GM10266 (cell line): Measurements from ENCODE around the gene DNAJB12.

Source experiments
- DNase-seq: peaks from one replicate; pipeline ENCODE4 v3.0.0; 2012; ENCODE audit errors: extremely low spot score
- CTCF ChIP-seq: IDR thresholded peaks from 2 replicates; pipeline ENCODE4 v1.5.1; 2012; ENCODE audit warnings: mild to moderate bottlenecking, low read depth; ENCODE audit not compliant: control insufficient read depth, insufficient read depth; ENCODE audit errors: missing control alignments

Gene DNAJB12

GRCh38 chr10:72316748-72317435 lies 37.8 kb downstream of the DNAJB12 start:
- no peak for TF ChIP-seq CTCF
- no peak for DNase-seq

- no peak for DNase-seq
- no peak for TF ChIP-seq CTCF
These were observed 38.4 kb downstream of the DNAJB12 start for GRCh38 chr10:72316386-72316700.

DNA sequence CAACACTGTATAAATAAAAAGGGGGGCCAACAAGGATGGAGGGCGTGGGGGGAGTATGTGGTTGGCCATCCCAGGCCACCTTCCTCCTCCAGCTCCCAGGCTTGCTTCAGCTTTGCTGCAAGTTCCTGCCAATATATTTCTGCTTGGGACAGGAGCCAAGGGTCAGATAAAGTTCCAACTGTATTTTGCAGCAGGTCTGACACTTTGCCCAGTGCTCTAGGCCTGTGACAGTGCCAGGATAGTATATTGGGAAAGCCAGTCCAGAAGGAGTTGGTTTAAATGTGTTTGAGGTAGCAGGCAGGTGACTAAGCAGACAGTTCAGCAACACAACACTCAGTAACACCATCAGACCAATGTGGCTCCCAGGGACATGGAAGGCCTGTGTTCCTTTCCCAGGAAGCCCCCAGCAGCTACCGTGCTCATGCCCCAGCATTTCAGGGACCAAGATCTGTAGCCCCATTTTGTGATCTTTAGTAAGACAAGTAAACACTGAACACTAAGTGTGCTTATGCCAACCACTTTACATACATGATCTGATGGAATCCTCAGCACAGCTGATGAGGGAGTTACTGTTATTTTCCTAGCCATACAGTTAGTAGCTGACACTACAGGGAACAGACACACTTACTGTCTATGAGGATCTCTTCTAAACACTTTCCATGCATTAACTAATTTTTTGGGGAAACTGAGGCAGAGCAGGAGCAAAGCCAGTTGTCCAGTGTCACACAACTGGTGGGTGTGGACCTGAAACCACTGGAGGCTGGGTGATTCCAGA lies 38.9 kb downstream of the DNAJB12 start:
- DNase-seq, result no peak
- no peak for TF ChIP-seq CTCF

DNA sequence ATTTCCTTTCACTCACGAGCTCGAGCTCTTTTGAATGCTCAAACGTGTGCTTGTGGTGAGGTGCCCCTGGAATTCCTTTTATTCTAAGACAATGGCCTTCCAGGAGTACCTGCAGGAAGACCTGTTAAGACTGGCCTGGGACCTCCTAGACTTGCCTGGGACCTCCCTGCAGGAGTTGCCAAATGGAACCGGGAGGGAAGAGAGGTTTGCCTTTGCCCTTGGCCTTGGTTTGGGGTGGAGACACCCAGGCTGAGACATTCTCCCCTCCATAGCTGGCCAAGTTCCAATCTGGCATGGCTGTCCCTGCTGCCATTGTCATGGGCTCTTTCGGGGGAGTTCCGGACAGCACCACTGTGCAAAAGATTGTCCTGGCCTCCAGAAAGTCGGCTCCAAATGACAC lies 39.7 kb downstream of the DNAJB12 start:
- TF ChIP-seq CTCF, result no peak
- no peak for DNase-seq

DNA sequence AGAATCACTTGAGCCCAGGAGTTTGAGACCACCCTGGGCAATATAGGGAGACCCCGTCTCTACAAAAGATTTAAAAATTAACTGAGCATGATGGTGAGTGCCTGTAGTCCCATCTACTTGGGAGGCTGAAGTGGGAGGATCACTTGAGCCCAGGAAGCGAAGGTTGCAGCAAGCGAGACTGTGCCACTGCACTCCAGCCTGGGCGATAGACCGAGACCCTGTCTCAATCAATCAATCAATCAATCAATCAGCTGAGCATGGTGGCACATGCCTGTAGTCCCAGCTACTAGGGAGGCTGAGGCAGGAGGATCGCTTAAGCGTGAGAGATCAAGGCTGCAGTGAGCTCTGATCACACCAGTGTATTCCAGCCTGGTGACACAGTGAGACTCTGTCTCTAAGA lies 40.5 kb downstream of the DNAJB12 start:
- TF ChIP-seq CTCF, result no peak
- DNase-seq, result no peak

DNA sequence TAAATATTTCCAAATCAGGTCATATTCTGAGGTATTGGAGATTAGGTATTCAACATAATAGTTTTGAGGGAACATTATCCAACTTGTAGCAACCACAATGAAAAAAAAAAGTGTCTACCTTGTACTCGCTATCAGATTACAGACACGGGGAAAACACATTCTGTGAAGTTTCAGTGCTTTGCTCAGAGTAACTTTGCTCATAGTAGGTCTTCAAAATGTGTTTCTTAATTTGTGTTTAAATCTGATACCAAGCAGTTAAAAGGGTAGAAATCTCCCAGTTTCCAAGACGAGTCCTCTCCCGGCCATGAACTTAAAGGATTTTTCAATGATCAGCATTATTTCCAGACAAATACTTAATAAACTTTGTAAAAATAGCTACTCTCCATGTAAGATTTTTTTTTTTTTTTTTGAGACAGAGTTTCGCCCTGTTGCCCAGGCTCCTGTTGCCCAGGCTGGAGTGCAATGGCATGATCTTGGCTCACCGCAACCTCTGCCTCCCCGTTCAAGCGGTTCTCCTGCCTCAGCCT lies 41.8 kb downstream of the DNAJB12 start:
- no peak for DNase-seq
- no peak for TF ChIP-seq CTCF

DNA sequence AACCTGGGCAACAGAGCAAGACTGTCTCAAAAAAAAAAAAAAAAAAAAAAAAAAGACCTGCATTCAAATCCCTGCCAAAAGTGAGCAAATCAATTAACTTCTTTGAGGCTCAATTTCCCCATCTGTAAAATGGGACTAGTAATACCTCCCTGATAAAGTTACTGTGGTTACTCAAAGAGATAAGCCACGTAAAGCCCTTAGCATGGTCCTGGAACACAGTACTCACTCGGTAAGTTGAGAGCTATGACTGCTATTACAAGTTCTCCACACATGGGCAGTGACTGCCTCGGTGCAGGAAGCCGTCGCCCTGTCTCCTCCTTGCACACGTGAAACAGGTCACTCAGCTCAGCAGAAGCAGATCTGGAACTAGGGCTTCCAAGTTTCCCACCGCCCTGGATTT lies 43.1 kb downstream of the DNAJB12 start:
- TF ChIP-seq CTCF, result no peak
- no peak for DNase-seq
